ENCODE results near the gene MACROD2. TPM values are rescaled to one million over a fixed set of nuclear protein-coding genes. Genes with fewer than 3 reads are reported as not detected.

The MACROD2 gene
- total RNA-seq, 1 donor from 2014 or later: 0.85 TPM

- DNase-seq: no peak
These were observed 1914.7 kb downstream of the MACROD2 start for GRCh38 chr20:15909995-15910394.

- peak; percentile 17 for DNase-seq
These were observed 1916.3 kb downstream of the MACROD2 start for GRCh38 chr20:15911581-15911980.

- no peak for DNase-seq
These were observed 1918.2 kb downstream of the MACROD2 start for GRCh38 chr20:15913391-15914025.

GRCh38 chr20:15916623-15917022, 1921.3 kb downstream of the MACROD2 start:
- DNase-seq: no peak

GRCh38 chr20:15917283-15917682, 1922.0 kb downstream of the MACROD2 start:
- DNase-seq: no peak

GRCh38 chr20:15918631-15919030, 1923.3 kb downstream of the MACROD2 start:
- no peak for DNase-seq

GRCh38 chr20:15919118-15919517, 1923.8 kb downstream of the MACROD2 start:
- DNase-seq: no peak

- no peak for DNase-seq
These were observed 1926.6 kb downstream of the MACROD2 start for GRCh38 chr20:15921930-15922329.

- no peak for DNase-seq
These were observed 1927.2 kb downstream of the MACROD2 start for GRCh38 chr20:15922556-15922955.

- no peak for DNase-seq
These were observed 1927.9 kb downstream of the MACROD2 start for GRCh38 chr20:15923030-15923776.

GRCh38 chr20:15924556-15924955, 1929.2 kb downstream of the MACROD2 start:
- DNase-seq: no peak

GRCh38 chr20:15925376-15925775, 1930.1 kb downstream of the MACROD2 start:
- no peak for DNase-seq

- no peak for DNase-seq
These were observed 1932.8 kb downstream of the MACROD2 start for GRCh38 chr20:15927893-15928650.

GRCh38 chr20:15928946-15929345, 1933.6 kb downstream of the MACROD2 start:
- no peak for DNase-seq

- peak; percentile 47 for DNase-seq
These were observed 1935.3 kb downstream of the MACROD2 start for GRCh38 chr20:15930311-15931305.

GRCh38 chr20:15931897-15932296, 1936.6 kb downstream of the MACROD2 start:
- DNase-seq: no peak

GRCh38 chr20:15937179-15937578, 1941.9 kb downstream of the MACROD2 start:
- no peak for DNase-seq

- DNase-seq: no peak
These were observed 1943.5 kb downstream of the MACROD2 start for GRCh38 chr20:15938847-15939246.

GRCh38 chr20:15940127-15940526, 1944.8 kb downstream of the MACROD2 start:
- DNase-seq: no peak

GRCh38 chr20:15942130-15942529, 1946.8 kb downstream of the MACROD2 start:
- DNase-seq: no peak

- no peak for DNase-seq
These were observed 1950.0 kb downstream of the MACROD2 start for GRCh38 chr20:15945289-15945688.

GRCh38 chr20:15949391-15949790, 1954.1 kb downstream of the MACROD2 start:
- no peak for DNase-seq

Measured in dermis blood vessel endothelial cell (primary cell).